Putamen (tissue), 1 donor: ENCODE measurements around the gene SPCS3.
"Not testable (repeated sequence)": the region's sequence is repeated elsewhere in the genome, so short reads cannot be mapped to it uniquely, and the experiment has no call there.

Experiments
- DNase-seq: peaks from one replicate; pipeline ENCODE4 v3.0.0-alpha.2; 2016; ENCODE audit warnings: low spot score

The SPCS3 gene

DNA sequence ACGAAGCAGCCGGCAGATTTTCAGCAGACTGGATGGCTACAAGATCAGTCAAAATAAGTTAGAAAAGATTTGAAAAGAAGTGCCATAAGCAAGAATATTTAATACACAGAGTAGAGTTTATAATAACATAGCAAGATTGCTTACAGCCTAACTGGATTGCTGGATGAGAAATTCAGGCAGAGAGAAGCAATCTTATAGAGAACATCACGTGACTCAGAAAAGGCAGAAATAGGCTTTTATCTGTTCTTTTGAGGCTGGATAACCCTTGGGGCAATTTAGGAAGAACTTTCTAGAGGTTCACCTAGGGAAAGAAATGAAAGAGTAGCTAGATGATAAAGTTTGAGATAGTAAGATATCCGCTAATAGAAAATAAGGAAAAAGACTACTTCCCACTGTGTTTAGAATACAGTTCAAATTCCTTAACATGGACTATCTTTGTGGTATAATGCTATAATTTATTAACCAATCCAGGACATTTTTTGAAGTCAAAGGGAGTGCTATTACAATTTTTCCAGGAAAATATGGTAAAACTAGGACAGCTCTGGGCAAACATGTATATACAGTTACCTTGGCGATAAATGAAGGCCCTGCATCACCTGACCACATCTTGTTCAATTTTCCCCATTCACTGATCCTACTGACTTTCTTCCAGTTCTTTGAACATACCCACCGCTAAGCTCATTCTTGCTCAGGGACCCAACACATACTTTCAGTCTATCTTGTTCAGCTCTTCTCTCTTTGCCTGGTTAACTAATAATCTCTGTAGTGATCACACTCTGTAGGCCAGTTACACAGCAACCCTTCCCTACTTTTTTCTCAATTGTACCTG lies 12.7 kb upstream of the SPCS3 start:
- no peak for DNase-seq

GRCh38 chr4:176307666-176307930 lies 12.2 kb upstream of the SPCS3 start:
- DNase-seq: no peak

- DNase-seq: no peak
These were observed 11.3 kb upstream of the SPCS3 start for GRCh38 chr4:176308441-176308840.

DNA sequence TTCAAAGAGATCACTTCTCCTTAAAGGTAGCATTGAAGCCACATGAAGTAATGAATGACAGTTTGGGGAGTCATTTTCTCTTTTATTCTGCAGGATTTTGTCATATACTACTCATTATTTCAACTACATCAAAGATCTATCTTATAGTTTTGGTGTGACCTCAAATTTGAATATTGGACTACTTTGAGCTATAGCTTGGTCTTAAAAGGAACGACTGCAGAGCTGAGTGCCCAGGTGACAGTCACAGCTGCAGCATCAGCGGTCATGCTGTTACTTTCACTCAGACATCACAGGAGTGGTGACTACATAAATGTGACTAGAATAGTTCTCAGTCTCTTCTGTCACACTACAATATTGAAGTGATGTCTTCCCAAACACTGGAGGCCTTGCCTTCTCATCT lies 10.7 kb upstream of the SPCS3 start:
- no peak for DNase-seq

DNA sequence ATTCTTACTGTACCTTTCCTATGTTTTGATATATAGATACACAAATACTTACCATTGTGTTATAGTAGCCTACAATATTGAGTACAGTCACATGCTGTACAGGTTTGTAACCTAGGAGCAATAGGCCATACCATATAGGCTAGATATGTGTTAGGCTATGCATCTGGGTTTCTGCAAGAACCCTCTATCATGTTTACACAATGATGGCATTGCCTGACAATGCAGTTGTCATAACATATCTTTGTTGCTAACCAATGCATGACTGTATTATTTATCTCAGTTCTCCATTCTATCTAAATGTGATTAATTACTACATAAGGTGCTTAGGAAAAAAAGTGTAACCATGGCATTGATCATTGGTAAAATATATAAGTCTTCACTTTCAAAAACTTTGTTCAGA lies 10.0 kb upstream of the SPCS3 start:
- no peak for DNase-seq

- no peak for DNase-seq
These were observed 6.0 kb upstream of the SPCS3 start for GRCh38 chr4:176313596-176314336.

GRCh38 chr4:176319151-176319703 lies 539 bp upstream of the SPCS3 start:
- DNase-seq: no peak

DNA sequence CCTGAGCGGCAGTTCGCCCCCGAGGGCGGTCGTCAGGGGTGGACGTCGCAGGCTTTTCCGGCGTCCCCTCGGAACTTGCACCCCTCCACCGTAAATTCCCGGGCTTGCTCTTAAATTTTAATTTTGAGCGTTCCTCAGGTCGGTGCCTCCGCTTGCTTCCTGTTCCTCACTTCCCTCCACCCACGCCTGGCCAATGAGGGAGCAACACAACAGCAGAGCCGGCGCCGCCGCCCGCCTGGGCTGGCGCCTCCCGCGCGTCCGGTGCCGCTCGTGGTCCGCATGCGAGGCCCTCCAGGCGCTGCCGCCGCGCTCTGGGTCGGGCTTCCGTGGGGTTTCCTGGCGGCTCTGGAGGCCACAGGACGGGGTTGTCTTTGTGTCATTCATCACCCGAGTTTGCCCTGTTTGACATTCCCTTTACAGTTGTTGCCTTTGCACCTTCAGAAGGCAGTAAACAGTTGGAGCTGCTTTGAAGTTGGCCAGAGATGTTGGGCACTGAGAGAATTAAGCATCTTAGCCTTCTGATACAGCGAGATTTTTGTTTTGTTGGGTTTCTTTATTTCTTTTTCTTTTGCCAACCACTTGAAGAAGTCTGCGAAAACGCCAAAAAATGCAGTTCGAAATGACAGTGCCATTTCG lies 692 bp downstream of the SPCS3 start:
- DNase-seq: peak; percentile 82

GRCh38 chr4:176320976-176321361 lies 1.2 kb downstream of the SPCS3 start:
- no peak for DNase-seq

DNA sequence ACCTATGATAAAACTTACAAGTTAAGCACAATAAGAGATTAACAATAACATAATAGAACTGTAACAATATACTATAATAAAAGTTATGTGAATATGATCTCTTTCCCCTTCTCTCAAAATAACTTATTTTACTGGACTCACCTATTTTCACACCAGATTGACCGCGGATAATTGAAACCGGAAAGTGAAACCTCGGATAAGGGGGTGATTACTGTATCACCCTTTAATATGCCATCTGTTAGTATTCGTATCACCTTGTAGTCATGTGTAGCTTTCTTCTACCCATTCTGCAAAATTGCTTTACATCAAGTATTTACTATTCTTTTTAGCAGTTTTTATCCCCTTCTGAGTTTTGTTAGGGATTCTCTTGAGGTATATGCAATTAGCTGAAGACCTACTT lies 1.8 kb downstream of the SPCS3 start:
- no peak for DNase-seq

GRCh38 chr4:176323511-176324160 lies 3.9 kb downstream of the SPCS3 start:
- DNase-seq: no peak

GRCh38 chr4:176324876-176325275 lies 5.1 kb downstream of the SPCS3 start:
- DNase-seq: not testable (repeated sequence)

- DNase-seq: peak; percentile 45
These were observed 13.3 kb downstream of the SPCS3 start for GRCh38 chr4:176333076-176333475.

DNA sequence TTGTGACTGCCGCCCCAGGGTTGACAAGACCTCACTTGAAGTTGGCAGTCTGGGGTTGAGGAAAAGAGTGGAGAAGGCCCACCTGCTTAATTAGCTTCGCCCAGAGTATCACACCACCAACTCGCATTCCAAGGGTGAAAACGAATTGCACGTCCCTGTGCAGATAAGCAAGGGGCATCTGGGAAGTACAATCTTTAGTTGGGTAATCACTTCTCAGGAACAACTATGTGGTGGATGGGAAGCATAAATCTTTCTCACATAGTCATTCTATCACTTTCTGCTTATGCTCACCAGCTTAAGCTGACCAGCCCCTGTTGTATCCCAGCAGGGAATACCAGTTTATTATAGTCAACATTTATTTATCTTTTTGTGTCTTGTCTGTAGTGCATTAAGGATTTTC lies 14.3 kb downstream of the SPCS3 start:
- DNase-seq: no peak

- no peak for DNase-seq
These were observed 15.7 kb downstream of the SPCS3 start for GRCh38 chr4:176335421-176335820.

DNA sequence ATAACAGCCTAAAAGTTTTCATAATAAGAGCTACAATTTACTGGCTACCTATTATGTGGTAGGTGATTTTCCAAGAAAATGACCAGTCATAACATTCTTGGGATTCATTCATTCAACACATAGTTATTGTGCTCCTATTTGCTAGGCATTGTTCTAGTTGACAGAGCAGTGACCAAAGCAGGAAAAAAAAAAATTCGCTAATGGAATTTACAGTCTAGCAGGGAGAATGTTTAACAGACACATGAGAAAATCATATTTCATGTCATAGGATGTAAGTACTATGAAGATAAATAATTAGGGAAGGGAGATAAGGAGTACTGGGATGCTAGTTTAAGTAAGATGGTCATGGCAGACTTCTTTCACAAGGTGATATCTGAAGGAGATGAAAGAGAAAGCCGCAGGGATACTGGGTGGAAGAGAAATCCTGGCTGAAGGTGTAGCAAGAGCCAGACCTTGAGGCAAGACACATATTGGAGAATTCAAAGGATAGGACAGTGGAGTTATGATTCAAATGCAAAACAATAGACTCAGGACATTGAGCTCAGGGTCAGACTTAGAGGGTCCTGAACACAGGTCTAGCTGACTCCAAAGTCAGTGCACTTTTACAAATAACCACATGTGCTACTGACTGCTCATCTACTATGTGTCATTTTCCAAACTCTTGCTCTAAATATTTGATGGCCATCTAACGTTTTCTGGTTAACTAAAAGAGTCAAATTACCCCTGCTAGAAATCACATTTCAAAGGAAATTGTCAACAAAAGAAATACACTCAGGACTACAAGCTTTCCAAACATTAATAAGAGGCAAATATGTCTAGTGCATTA lies 20.4 kb downstream of the SPCS3 start:
- DNase-seq: no peak

DNA sequence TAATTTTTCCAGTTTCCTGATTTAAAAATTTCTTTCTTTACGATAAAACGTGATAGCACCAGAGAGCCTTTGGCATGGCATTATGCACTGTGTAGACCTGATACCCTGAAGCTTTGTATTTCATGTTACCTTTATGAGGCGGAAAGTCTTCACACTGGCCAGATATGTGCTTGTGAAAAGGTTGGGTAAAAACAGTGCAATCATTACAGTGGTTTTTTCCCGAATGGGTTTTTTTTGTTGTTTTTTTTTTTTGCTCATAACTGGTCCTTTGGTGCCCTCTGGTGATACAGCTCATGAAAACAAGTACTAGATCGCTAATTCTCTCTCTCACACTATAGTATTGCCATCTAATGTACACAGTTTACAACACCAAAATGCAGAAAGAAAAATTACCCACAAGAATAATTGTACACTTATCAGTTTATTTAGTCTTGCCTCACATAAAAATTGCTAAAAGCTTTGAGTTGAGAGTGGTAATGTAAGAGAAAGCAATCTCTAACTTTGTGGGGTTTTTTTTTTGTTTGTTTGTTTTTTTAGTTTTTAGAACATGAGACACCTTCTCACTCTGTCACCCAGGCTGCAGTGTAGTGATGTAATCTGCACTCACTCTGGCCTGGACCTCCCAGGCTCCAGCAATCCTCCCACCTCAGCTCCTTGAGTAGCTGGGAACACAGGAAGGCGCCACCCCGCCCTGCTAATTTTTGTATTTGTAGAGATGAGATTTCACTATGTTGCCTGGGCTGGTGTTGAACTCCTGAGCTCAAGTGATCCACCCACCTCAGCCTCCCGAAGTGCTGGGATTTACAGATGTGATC lies 21.3 kb downstream of the SPCS3 start:
- peak; percentile 39 for DNase-seq

- no peak for DNase-seq
These were observed 22.6 kb downstream of the SPCS3 start for GRCh38 chr4:176342384-176342783.

- DNase-seq: no peak
These were observed 23.5 kb downstream of the SPCS3 start for GRCh38 chr4:176343286-176343685.

DNA sequence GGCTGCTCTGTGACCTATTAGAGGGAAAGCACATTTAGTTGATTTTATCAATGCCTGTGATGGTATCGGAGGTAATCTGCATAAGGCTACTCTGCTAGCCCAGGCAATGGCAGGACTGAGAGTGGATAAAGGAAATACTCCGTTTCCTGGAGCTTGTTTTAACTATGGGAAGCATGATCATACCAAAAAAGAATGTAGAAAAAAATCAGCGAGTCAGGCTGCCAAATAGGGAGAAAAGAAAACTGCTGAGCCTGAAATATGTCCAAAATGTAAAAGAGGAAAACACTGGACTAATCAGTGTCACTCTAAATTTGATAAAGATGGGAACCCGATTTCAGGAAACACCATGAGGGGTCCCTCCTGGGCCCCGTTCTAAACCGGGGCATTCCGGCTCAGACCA lies 25.6 kb downstream of the SPCS3 start:
- DNase-seq: not testable (repeated sequence)

- not testable (repeated sequence) for DNase-seq
These were observed 27.1 kb downstream of the SPCS3 start for GRCh38 chr4:176346836-176347235.
